ENCODE data around the gene FAM219A.
"Not testable (repeated sequence)": the region's sequence is repeated elsewhere in the genome, so short reads cannot be mapped to it uniquely, and the experiment has no call there.

Gene FAM219A

GRCh38 chr9:34374905-34375552 is 83.3 kb downstream of the FAM219A start:
- peak; percentile 97 for DNase-seq

GRCh38 chr9:34374339-34374738 is 84.0 kb downstream of the FAM219A start:
- no peak for DNase-seq

GRCh38 chr9:34373749-34374148 is 84.6 kb downstream of the FAM219A start:
- DNase-seq, result no peak

- DNase-seq, result no peak
Observed at GRCh38 chr9:34372467-34373011, 85.8 kb downstream of the FAM219A start.

- no peak for DNase-seq
Observed at GRCh38 chr9:34371886-34372466, 86.4 kb downstream of the FAM219A start.

- no peak for DNase-seq
Observed at GRCh38 chr9:34370970-34371880, 87.1 kb downstream of the FAM219A start.

GRCh38 chr9:34370335-34370969 is 87.9 kb downstream of the FAM219A start:
- no peak for DNase-seq

- DNase-seq, result no peak
Observed at GRCh38 chr9:34369636-34370035, 88.7 kb downstream of the FAM219A start.

- not testable (repeated sequence) for DNase-seq
Observed at GRCh38 chr9:34368796-34369195, 89.6 kb downstream of the FAM219A start.

- DNase-seq, result not testable (repeated sequence)
Observed at GRCh38 chr9:34367751-34368410, 90.5 kb downstream of the FAM219A start.

- no peak for DNase-seq
Observed at GRCh38 chr9:34366365-34366764, 92.0 kb downstream of the FAM219A start.

GRCh38 chr9:34365282-34365681 is 93.1 kb downstream of the FAM219A start:
- DNase-seq, result no peak

GRCh38 chr9:34363619-34364351 is 94.6 kb downstream of the FAM219A start:
- DNase-seq, result peak; percentile 52

- no peak for DNase-seq
Observed at GRCh38 chr9:34362614-34363214, 95.7 kb downstream of the FAM219A start.

GRCh38 chr9:34352957-34353356 is 105.4 kb downstream of the FAM219A start:
- DNase-seq, result not testable (repeated sequence)

- DNase-seq, result not testable (repeated sequence)
Observed at GRCh38 chr9:34352122-34352652, 106.2 kb downstream of the FAM219A start.

- DNase-seq, result no peak
Observed at GRCh38 chr9:34349324-34349723, 109.0 kb downstream of the FAM219A start.
